SK-N-SH (cell line): ENCODE measurements around the gene ALDH1L1. TPM values are rescaled to one million over a fixed set of nuclear protein-coding genes. Genes with fewer than 3 reads are reported as not detected.

Experiments used
- CTCF ChIA-PET: fragments of 300-600, 350-600 bp; formaldehyde crosslinking; extraction: SDS; loops from one replicate; lab custom pipeline; 2021; lab: Yijun Ruan, JAX
- POLR2A ChIA-PET: fragments of 350-600 bp; sonication (Branson Sonifier 250); formaldehyde crosslinking; extraction: SDS; loops from one replicate; lab custom pipeline; 2020; ENCODE audit warnings: antibody characterized with exemption, inconsistent platforms; lab: Yijun Ruan, JAX
- DNase-seq: peaks from one replicate; pipeline ENCODE4 v3.0.0; 2012
- H2AFZ ChIP-seq: fragments of 200-600 bp; sonication (generic); 2 replicates; pipeline ENCODE4 v1.8.1; 2016; ENCODE audit warnings: antibody characterized with exemption, mild to moderate bottlenecking, low read depth
- H3F3A ChIP-seq: fragments of 200-600 bp; sonication (generic); replicated peaks from 2 replicates; pipeline ENCODE3; 2016; ENCODE audit warnings: antibody characterized with exemption, mild to moderate bottlenecking; ENCODE audit not compliant: insufficient read depth
- H3K27ac ChIP-seq, 2 experiments: fragments of 200-500 bp in 1 of 2; fragments of 200-600 bp in 1 of 2; sonication (Bioruptor generic) in 1 of 2; sonication (generic), shearing (Covaris generic) in 1 of 2; 2 replicates each; pipeline versions ENCODE4 v1.5.1 to v1.6.1; 2014 to 2016; ENCODE audit warnings: low read depth in 2 of 2, inconsistent platforms in 1 of 2, low read length in 1 of 2, mild to moderate bottlenecking in 1 of 2, mixed read lengths in 1 of 2
- H3K27me3 ChIP-seq: fragments of 200-600 bp; sonication (generic), shearing (Covaris generic); 2 replicates; pipeline ENCODE4 v1.6.1; 2016; ENCODE audit warnings: mixed run types; ENCODE audit not compliant: insufficient read depth
- H3K36me3 ChIP-seq, 2 experiments: fragments of 200-500 bp in 1 of 2; fragments of 200-600 bp in 1 of 2; sonication (Bioruptor generic) in 1 of 2; sonication (generic) in 1 of 2; replicated peaks in 1 of 2; 2 replicates each; pipeline versions ENCODE3 to v1.5.1; 2014 to 2016; ENCODE audit warnings: low read length in 1 of 2, mild to moderate bottlenecking in 1 of 2; ENCODE audit not compliant: insufficient read depth in 2 of 2, control insufficient read depth in 1 of 2
- H3K4me1 ChIP-seq, 2 experiments: fragments of 200-500 bp in 1 of 2; fragments of 200-600 bp in 1 of 2; sonication (Bioruptor generic) in 1 of 2; sonication (generic), shearing (Covaris generic) in 1 of 2; 2 replicates each; pipeline versions ENCODE4 v1.5.1 to v1.6.1; 2014 to 2016; ENCODE audit warnings: low read depth in 1 of 2, low read length in 1 of 2, mixed run types in 1 of 2; ENCODE audit not compliant: insufficient read depth in 2 of 2, control insufficient read depth in 1 of 2
- H3K4me2 ChIP-seq: fragments of 200-600 bp; sonication (generic), shearing (Covaris generic); 2 replicates; pipeline ENCODE4 v1.6.1; 2017; ENCODE audit warnings: mixed run types
- H3K4me3 ChIP-seq, 2 experiments: fragments of 200-500 bp in 1 of 2; fragments of 200-600 bp in 1 of 2; sonication (Bioruptor generic) in 1 of 2; sonication (generic), shearing (Covaris generic) in 1 of 2; 2 replicates each; pipeline versions ENCODE4 v1.5.1 to v1.8.1; 2014 to 2016; ENCODE audit warnings: low read depth in 2 of 2, inconsistent platforms in 1 of 2, low read length in 1 of 2, mild to moderate bottlenecking in 1 of 2, mixed read lengths in 1 of 2, moderate library complexity in 1 of 2
- H3K79me2 ChIP-seq: fragments of 200-600 bp; sonication (generic); 2 replicates; pipeline ENCODE4 v1.8.1; 2017; ENCODE audit warnings: mild to moderate bottlenecking; ENCODE audit not compliant: insufficient read depth
- H3K9ac ChIP-seq: fragments of 200-600 bp; sonication (generic); 2 replicates; pipeline ENCODE4 v1.6.1; 2017; ENCODE audit warnings: mixed run types
- H3K9me2 ChIP-seq: fragments of 200-600 bp; sonication (generic); 2 replicates; pipeline ENCODE4 v1.6.1; 2017; ENCODE audit warnings: mixed run types
- H3K9me3 ChIP-seq: fragments of 200-600 bp; sonication (generic); 2 replicates; pipeline ENCODE4 v1.6.1; 2017; ENCODE audit warnings: mixed run types, mild to moderate bottlenecking, moderate library complexity
- H4K20me1 ChIP-seq: fragments of 200-600 bp; sonication (generic); 2 replicates; pipeline ENCODE4 v1.6.1; 2017; ENCODE audit warnings: mild to moderate bottlenecking, mixed run types; ENCODE audit not compliant: insufficient read depth
- EZH2phosphoT487 ChIP-seq: fragments of 200-600 bp; sonication (generic); IDR thresholded peaks from 2 replicates; pipeline ENCODE4 v1.6.1; 2017; ENCODE audit warnings: low read depth, mixed run types, mild to moderate bottlenecking, antibody characterized with exemption, moderate library complexity, borderline replicate concordance
- FOSL2 ChIP-seq: IDR thresholded peaks from 2 replicates; pipeline ENCODE4 v1.4.0; 2012; ENCODE audit warnings: low read depth, mild to moderate bottlenecking, moderate library complexity, borderline replicate concordance
- GATA2 ChIP-seq: sonication (generic); formaldehyde crosslinking; IDR thresholded peaks from 2 replicates; pipeline ENCODE4 v1.5.0; 2020; ENCODE audit warnings: mild to moderate bottlenecking, missing genetic modification reagents
- PBX3 ChIP-seq: IDR thresholded peaks from 2 replicates; pipeline ENCODE4; 2012
- POLR2AphosphoS5 ChIP-seq: IDR thresholded peaks from 2 replicates; pipeline ENCODE4 v1.6.1; 2012; ENCODE audit warnings: low read depth, low read length
- RFX5 ChIP-seq: IDR thresholded peaks from 2 replicates; pipeline ENCODE4 v1.6.1; 2012; ENCODE audit warnings: mild to moderate bottlenecking, improper control_type of control experiment, low read length
- SIN3A ChIP-seq: IDR thresholded peaks from 2 replicates; pipeline ENCODE4 v1.6.1; 2012; ENCODE audit warnings: low read depth, mild to moderate bottlenecking, low read length, moderate library complexity, borderline replicate concordance
- SMC3 ChIP-seq: IDR thresholded peaks from 2 replicates; pipeline ENCODE4 v1.6.1; 2012; ENCODE audit warnings: low read depth, low read length, improper control_type of control experiment
- TAF1 ChIP-seq: IDR thresholded peaks from 2 replicates; pipeline ENCODE4 v1.6.1; 2012; ENCODE audit warnings: low read depth, mild to moderate bottlenecking, low read length, moderate library complexity, borderline replicate concordance
- TEAD4 ChIP-seq: IDR thresholded peaks from 2 replicates; pipeline ENCODE4 v1.4.0; 2012; ENCODE audit warnings: mild to moderate bottlenecking, borderline replicate concordance; ENCODE audit not compliant: insufficient read depth
- USF1 ChIP-seq: IDR thresholded peaks from 2 replicates; pipeline ENCODE4 v1.4.0; 2012; ENCODE audit warnings: low read depth, borderline replicate concordance
- USF2 ChIP-seq: fragments of 150-350 bp; IDR thresholded peaks from 2 replicates; pipeline ENCODE4 v1.6.1; 2017; ENCODE audit warnings: antibody characterized with exemption, low read length, low read depth, borderline replicate concordance
- YY1 ChIP-seq: IDR thresholded peaks from 2 replicates; pipeline ENCODE4 v1.4.0; 2012; ENCODE audit warnings: low read depth, mild to moderate bottlenecking
- ZBTB33 ChIP-seq: IDR thresholded peaks from 2 replicates; pipeline ENCODE4 v1.4.0; 2012; ENCODE audit warnings: low read depth, borderline replicate concordance
- WGBS: methylation state at CpG from one replicate; pipeline ENCODE4 v1.1.6; 2017; ENCODE audit warnings: low lambda C conversion rate; 5-methylcytosine and 5-hydroxymethylcytosine counted together
- polyA plus RNA-seq, 3 experiments: library from polyadenylated mRNA; depleted of rRNA; stranded (reverse); fragments of >200 nt; gene quantifications; 2 replicates each; pipeline ENCODE4 v1.2.3, GENCODE V29; 2012

ALDH1L1 gene
- polyA plus RNA-seq, 1 of the 3 experiments (the other 2 are of a cell fraction), result not detected

- POLR2A ChIA-PET, result no interaction called here
Observed at GRCh38 chr3:126107203-126107939, 73.0 kb downstream of the ALDH1L1 start.

GRCh38 chr3:126106336-126107202 lies 73.8 kb downstream of the ALDH1L1 start:
- Histone ChIP-seq H3K4me3 (no peak overlapping the region), H3K4me1 (peaks cover 0 to 2% of the 10 kb centered on the region in 2 experiments; a peak in 1 of 4 replicates), H3K79me2 (no peaks in the 10 kb centered on the region), H3K9me2 (no peaks in the 10 kb centered on the region), H4K20me1 (no peaks in the 10 kb centered on the region), H3K9me3 (no peaks in the 10 kb centered on the region), H3K27me3 (no peaks in the 10 kb centered on the region), H3K27ac (no peak overlapping the region), H2AFZ (no peak overlapping the region), H3F3A (no peaks in the 10 kb centered on the region), H3K4me2 (no peak overlapping the region), H3K9ac (no peak overlapping the region), H3K36me3 (no peaks in the 10 kb centered on the region)
- 70% methylated on average over 21 of the region's 21 CpGs for WGBS
- ChIA-PET POLR2A (no interaction called here), CTCF (no interaction called here)
- no peak for DNase-seq
- no peak for TF ChIP-seq YY1
- TF ChIP-seq ZBTB33, result no peak
- TF ChIP-seq RFX5, result no peak
- no peak for TF ChIP-seq POLR2AphosphoS5
- TF ChIP-seq USF1, result no peak
- TF ChIP-seq GATA2 (CRISPR knock-in tag), result no peak
- no peak for TF ChIP-seq EZH2phosphoT487
- no peak for TF ChIP-seq PBX3

More at GRCh38 chr3:126107203-126107939, 73.0 kb downstream of the ALDH1L1 start:
- H3K27ac ChIP-seq, result no peak overlapping the region
- no peak for DNase-seq
- H4K20me1 ChIP-seq, result no peaks in the 10 kb centered on the region
- no peaks in the 10 kb centered on the region for H3K27me3 ChIP-seq
- WGBS, result 52% methylated on average over 12 of the region's 17 CpGs
- no peaks in the 10 kb centered on the region for H3K9me2 ChIP-seq
- no peak for TF ChIP-seq PBX3
- no peak for TF ChIP-seq SMC3
- no peak for TF ChIP-seq TAF1
- TF ChIP-seq USF2, result no peak
- no peak for TF ChIP-seq SIN3A
- TF ChIP-seq TEAD4, result no peak
- TF ChIP-seq USF1, result no peak
- no peak for TF ChIP-seq POLR2AphosphoS5
- TF ChIP-seq FOSL2, result no peak
- TF ChIP-seq, all 33 proteins: peak for 0
- CTCF ChIA-PET, result no interaction called here
- Histone ChIP-seq H3K4me3 (no peak overlapping the region), H3K36me3 (no peaks in the 10 kb centered on the region), H3K9ac (no peak overlapping the region), H3K79me2 (no peaks in the 10 kb centered on the region), H3K4me1 (peaks cover 0 to 2% of the 10 kb centered on the region in 2 experiments; a peak in 1 of 4 replicates), H3F3A (no peaks in the 10 kb centered on the region), H3K4me2 (no peak overlapping the region), H2AFZ (no peak overlapping the region), H3K9me3 (no peaks in the 10 kb centered on the region)
